ENCODE data around the gene OPA3.

GRCh38 chr19:45508417-45508860, 76.2 kb downstream of the OPA3 start:
- TF ChIP-seq USF2 (CRISPR knock-in tag; IDR thresholded peaks at IDR 0.05) (no peak), MAX (CRISPR knock-in tag; IDR thresholded peaks at IDR 0.05) (peak; percentile 31; the same call in 1 of the 2 replicates), CTCF (IDR thresholded peaks at IDR 0.05) (no peak)

Measured in WTC11 (cell line).